Activated T-helper 1 cell treated with Interleukin-2 at 50 U/mL for 16 hours (primary cell): ENCODE results near the gene PRPF19.
"Not testable (repeated sequence)": the region's sequence is repeated elsewhere in the genome, so short reads cannot be mapped to it uniquely, and the experiment has no call there.

Source experiments
- DNase-seq: peaks from one replicate; pipeline ENCODE4 v3.0.0-alpha.2; 2020; ENCODE audit warnings: low read depth

Gene PRPF19

GRCh38 chr11:60923326-60923725, 16.9 kb upstream of the PRPF19 start:
- DNase-seq = no peak

GRCh38 chr11:60922906-60923305, 16.5 kb upstream of the PRPF19 start:
- no peak for DNase-seq

- no peak for DNase-seq
Measured at GRCh38 chr11:60921777-60922335, 15.5 kb upstream of the PRPF19 start.

- DNase-seq = no peak
Measured at GRCh38 chr11:60921259-60921658, 14.9 kb upstream of the PRPF19 start.

GRCh38 chr11:60919956-60920355, 13.6 kb upstream of the PRPF19 start:
- no peak for DNase-seq

- DNase-seq = no peak
Measured at GRCh38 chr11:60919320-60919719, 12.9 kb upstream of the PRPF19 start.

GRCh38 chr11:60918939-60919265, 12.5 kb upstream of the PRPF19 start:
- DNase-seq = no peak

GRCh38 chr11:60918251-60918938, 12.0 kb upstream of the PRPF19 start:
- DNase-seq = no peak

GRCh38 chr11:60917267-60917666, 10.9 kb upstream of the PRPF19 start:
- DNase-seq = no peak

GRCh38 chr11:60916669-60917206, 10.4 kb upstream of the PRPF19 start:
- no peak for DNase-seq

GRCh38 chr11:60915248-60915914, 9.0 kb upstream of the PRPF19 start:
- DNase-seq = peak; percentile 53

GRCh38 chr11:60914633-60915247, 8.4 kb upstream of the PRPF19 start:
- DNase-seq = no peak

- peak; percentile 78 for DNase-seq
Measured at GRCh38 chr11:60913793-60914632, 7.6 kb upstream of the PRPF19 start, which contains the start of gene TMEM109. TSS of gene TMEM109 (plus strand) at chr11:60914158. CDS start at chr11:60919694, 5,536 bp downstream.

GRCh38 chr11:60912851-60913528, 6.6 kb upstream of the PRPF19 start:
- DNase-seq = no peak

GRCh38 chr11:60912223-60912850, 6.0 kb upstream of the PRPF19 start:
- no peak for DNase-seq

- DNase-seq = no peak
Measured at GRCh38 chr11:60910711-60911380, 4.5 kb upstream of the PRPF19 start.

- no peak for DNase-seq
Measured at GRCh38 chr11:60910281-60910687, 3.9 kb upstream of the PRPF19 start.

- not testable (repeated sequence) for DNase-seq
Measured at GRCh38 chr11:60909680-60910280, 3.4 kb upstream of the PRPF19 start.

GRCh38 chr11:60908803-60909202, 2.4 kb upstream of the PRPF19 start:
- DNase-seq = no peak
